Body of pancreas (tissue), 4 donors: ENCODE data around the gene ARHGAP24. TPM values are rescaled to one million over a fixed set of nuclear protein-coding genes. Genes with fewer than 3 reads are reported as not detected.

ENCODE experiments used
- ATAC-seq: fragments of 150-250 bp; one replicate; pipeline ENCODE4 v1.9.1; 2016
- DNase-seq, 4 donors: peaks; one replicate each; pipeline ENCODE4 v3.0.0-alpha.2; 2019
- H3K27ac ChIP-seq, 4 donors: fragments of 200-600 bp; sonication (generic); 1 replicate in 3 of 4; 2 replicates in 1 of 4; pipeline versions ENCODE4 v1.5.1 to v1.6.1; 2016 to 2019; ENCODE audit warnings: mild to moderate bottlenecking in 1 of 4, mixed read lengths in 1 of 4, moderate library complexity in 1 of 4
- H3K27me3 ChIP-seq, 2 donors: fragments of 200-600 bp; sonication (generic); one replicate each; pipeline ENCODE4 v1.6.0; 2016; ENCODE audit warnings: mild to moderate bottlenecking in 1 of 2
- H3K36me3 ChIP-seq, 2 donors: fragments of 200-600 bp; sonication (generic); replicated peaks in 1 of 2; 2 replicates each; pipeline ENCODE4 v1.5.1; 2016; ENCODE audit warnings: low read depth in 2 of 2; ENCODE audit not compliant: insufficient read depth in 1 of 2
- H3K4me1 ChIP-seq: fragments of 200-600 bp; sonication (generic); one replicate; pipeline ENCODE4 v1.6.0; 2016
- H3K4me3 ChIP-seq, 2 donors: fragments of 200-600 bp; sonication (generic); 1 replicate in 1 of 2; 2 replicates in 1 of 2; pipeline ENCODE4 v1.5.1; 2016 to 2019
- H3K9me3 ChIP-seq, 3 donors: fragments of 200-600 bp; sonication (generic); 1 replicate in 2 of 3; 2 replicates in 1 of 3; pipeline ENCODE4 v1.5.1; 2016
- POLR2A ChIP-seq, 3 donors: fragments of 450-650 bp; IDR thresholded peaks; one replicate each; pipeline ENCODE4 v1.6.1; 2016; ENCODE audit warnings: antibody characterized with exemption in 3 of 3, mild to moderate bottlenecking in 2 of 3
- WGBS, 2 donors: methylation state at CpG; one replicate each; pipeline ENCODE4 v1.1.5; 2017; 5-methylcytosine and 5-hydroxymethylcytosine counted together
- intact Hi-C: fragments of 100-400 bp; cut with DNase I; formaldehyde crosslinking; loops from one replicate; pipeline ENCODE4 v1.15.1; 2023
- total RNA-seq, 2 donors: library from RNA; depleted of rRNA; stranded (reverse); fragments of >200 nt; gene quantifications; one replicate each; pipeline ENCODE4 v1.1.0, GENCODE V29; 2016
- TF ChIP-seq, protein P1 (sequence below), 7 experiments: fragments of 450-650 bp in 4 of 7; fragments of 200-600 bp in 3 of 7; sonication (generic) in 3 of 7; IDR thresholded peaks; one replicate each; pipeline ENCODE4 v1.5.1; 2016 to 2019; ENCODE audit warnings: antibody characterized with exemption in 7 of 7

ARHGAP24 gene
- total RNA-seq, 2 donors from 2014 or later, result 43.3 to 113 TPM

DNA sequence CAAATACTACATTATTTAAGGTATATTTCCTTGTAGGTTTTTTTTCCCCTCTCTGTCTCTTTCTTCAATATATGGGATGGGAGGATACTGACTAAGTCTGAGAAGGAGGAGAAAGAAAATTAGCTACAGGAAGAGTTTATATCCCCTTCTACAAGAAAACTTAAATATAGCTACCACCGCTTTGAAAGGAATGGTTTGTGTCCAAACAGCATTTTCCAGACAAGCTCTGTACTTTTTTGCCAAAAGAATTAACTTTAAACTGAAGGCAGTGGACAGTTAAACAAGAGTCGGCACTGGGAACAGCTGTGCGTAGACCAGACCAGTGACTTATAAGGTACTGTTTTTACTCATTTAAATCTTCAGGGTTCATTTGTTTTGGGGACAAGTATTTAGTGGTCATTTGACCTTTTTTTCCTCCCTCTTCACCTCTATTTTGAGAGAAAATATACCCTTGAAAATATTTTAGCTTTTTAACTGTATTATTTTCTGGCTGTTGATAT lies 303.7 kb downstream of the ARHGAP24 start:
- peak in 1 of 4 donors; percentile 14 for DNase-seq
- WGBS, 2 donors, result 22 to 27% methylated on average over 3 of the region's 3 CpGs

DNA sequence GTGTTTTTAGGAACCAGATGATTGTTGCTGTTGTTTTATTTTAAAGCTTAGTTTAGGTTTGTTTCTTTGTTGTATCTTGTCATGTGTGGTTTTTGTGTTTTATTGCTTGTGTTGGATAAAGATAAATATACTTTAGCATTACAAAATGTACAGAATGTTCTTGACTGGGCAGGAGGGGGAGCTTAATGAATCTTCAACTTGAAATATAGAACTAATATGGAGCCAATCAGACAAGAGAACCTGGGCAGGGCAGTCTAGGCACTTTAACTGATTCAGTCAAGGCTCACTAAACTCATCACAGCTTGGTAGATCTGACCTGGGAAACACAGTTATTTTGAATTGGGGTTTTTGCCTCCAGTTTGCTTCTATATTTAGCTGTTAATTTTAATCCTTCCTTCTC lies 304.2 kb downstream of the ARHGAP24 start:
- Histone ChIP-seq H3K27me3 (no peaks in the 10 kb centered on the region), H3K27ac (peak overlapping the region in 3 of 4 donors; percentile 9 to 51 (median 50)), H3K4me1 (peaks cover 42% of the 10 kb centered on the region), H3K36me3 (no peaks in the 10 kb centered on the region), H3K9me3 (no peaks in the 10 kb centered on the region), H3K4me3 (no peak overlapping the region)
- intact Hi-C loops, result no loop called here
- ATAC-seq (peak; percentile 52), DNase-seq (no peak)
- no peak for TF ChIP-seq POLR2A (IDR thresholded peaks at IDR 0.05)
- TF ChIP-seq, protein P1, sequence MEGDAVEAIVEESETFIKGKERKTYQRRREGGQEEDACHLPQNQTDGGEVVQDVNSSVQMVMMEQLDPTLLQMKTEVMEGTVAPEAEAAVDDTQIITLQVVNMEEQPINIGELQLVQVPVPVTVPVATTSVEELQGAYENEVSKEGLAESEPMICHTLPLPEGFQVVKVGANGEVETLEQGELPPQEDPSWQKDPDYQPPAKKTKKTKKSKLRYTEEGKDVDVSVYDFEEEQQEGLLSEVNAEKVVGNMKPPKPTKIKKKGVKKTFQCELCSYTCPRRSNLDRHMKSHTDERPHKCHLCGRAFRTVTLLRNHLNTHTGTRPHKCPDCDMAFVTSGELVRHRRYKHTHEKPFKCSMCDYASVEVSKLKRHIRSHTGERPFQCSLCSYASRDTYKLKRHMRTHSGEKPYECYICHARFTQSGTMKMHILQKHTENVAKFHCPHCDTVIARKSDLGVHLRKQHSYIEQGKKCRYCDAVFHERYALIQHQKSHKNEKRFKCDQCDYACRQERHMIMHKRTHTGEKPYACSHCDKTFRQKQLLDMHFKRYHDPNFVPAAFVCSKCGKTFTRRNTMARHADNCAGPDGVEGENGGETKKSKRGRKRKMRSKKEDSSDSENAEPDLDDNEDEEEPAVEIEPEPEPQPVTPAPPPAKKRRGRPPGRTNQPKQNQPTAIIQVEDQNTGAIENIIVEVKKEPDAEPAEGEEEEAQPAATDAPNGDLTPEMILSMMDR (IDR thresholded peaks at IDR 0.05), result no peak

More for the DNA sequence above, 303.7 kb downstream of the ARHGAP24 start:
- no peak for ATAC-seq
- no peaks in the 10 kb centered on the region for H3K36me3 ChIP-seq
- H3K4me1 ChIP-seq, result peaks cover 42% of the 10 kb centered on the region
- TF ChIP-seq, protein P1 (IDR thresholded peaks at IDR 0.05), result no peak
- TF ChIP-seq POLR2A (IDR thresholded peaks at IDR 0.05), result no peak
- H3K9me3 ChIP-seq, result no peaks in the 10 kb centered on the region
- H3K27me3 ChIP-seq, result no peaks in the 10 kb centered on the region
- H3K27ac ChIP-seq, result peak overlapping the region in 3 of 4 donors; percentile 9 to 51 (median 50)
- intact Hi-C loops, result no loop called here
- H3K4me3 ChIP-seq, result no peak overlapping the region

DNA sequence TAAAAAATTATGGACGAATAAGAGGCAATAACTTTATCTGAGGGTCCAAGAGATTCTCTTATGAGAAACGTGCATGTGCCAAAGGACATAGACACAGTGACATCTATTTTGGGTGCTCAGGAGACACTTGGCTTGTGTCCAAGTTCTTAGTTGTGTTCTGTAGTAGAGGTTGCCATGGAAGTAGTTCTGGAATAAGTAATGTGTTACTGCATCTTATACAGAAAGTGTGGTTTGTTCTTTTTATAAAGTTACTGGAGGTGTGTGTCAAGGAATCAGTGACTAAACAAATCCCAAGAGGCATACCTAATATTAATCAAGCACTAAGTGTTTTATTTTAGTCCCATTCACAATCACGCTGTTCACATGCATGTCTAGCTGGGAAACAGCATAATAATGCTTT lies 305.7 kb downstream of the ARHGAP24 start:
- ATAC-seq (no peak), DNase-seq (no peak)
- Histone ChIP-seq H3K27ac (no peak overlapping the region), H3K27me3 (no peaks in the 10 kb centered on the region), H3K36me3 (no peaks in the 10 kb centered on the region), H3K4me1 (peaks cover 37% of the 10 kb centered on the region), H3K9me3 (no peaks in the 10 kb centered on the region), H3K4me3 (no peak overlapping the region)
- 65 to 72% methylated on average over 3 of the region's 3 CpGs for WGBS, 2 donors
- no peak for TF ChIP-seq POLR2A (IDR thresholded peaks at IDR 0.05)
- TF ChIP-seq, protein P1 (IDR thresholded peaks at IDR 0.05), result no peak
- intact Hi-C loops, result no loop called here

GRCh38 chr4:85783483-85783882 lies 308.5 kb downstream of the ARHGAP24 start:
- Histone ChIP-seq H3K4me1 (peaks cover 28% of the 10 kb centered on the region), H3K36me3 (no peaks in the 10 kb centered on the region), H3K27me3 (no peaks in the 10 kb centered on the region), H3K27ac (no peak overlapping the region), H3K4me3 (no peak overlapping the region), H3K9me3 (no peaks in the 10 kb centered on the region)
- intact Hi-C loops, result no loop called here
- DNase-seq (no peak), ATAC-seq (no peak)
- 47 to 50% methylated on average over 2 of the region's 2 CpGs for WGBS, 2 donors
- no peak for TF ChIP-seq POLR2A (IDR thresholded peaks at IDR 0.05)
- TF ChIP-seq, protein P1 (IDR thresholded peaks at IDR 0.05), result no peak

GRCh38 chr4:85783900-85784299 lies 308.9 kb downstream of the ARHGAP24 start:
- DNase-seq, result no peak
- Histone ChIP-seq H3K27ac (no peak overlapping the region), H3K27me3 (no peaks in the 10 kb centered on the region), H3K36me3 (no peaks in the 10 kb centered on the region), H3K4me3 (no peak overlapping the region), H3K9me3 (no peaks in the 10 kb centered on the region), H3K4me1 (peaks cover 28% of the 10 kb centered on the region)
- intact Hi-C loops, result no loop called here
- 78 to 97% methylated on average over 1 of the region's 1 CpG for WGBS, 2 donors
- TF ChIP-seq POLR2A (IDR thresholded peaks at IDR 0.05), result no peak
- TF ChIP-seq, protein P1 (IDR thresholded peaks at IDR 0.05), result no peak
- ATAC-seq, result no peak
